PC-9 (cell line): ENCODE data around the gene CDK5. TPM values are rescaled to one million over a fixed set of nuclear protein-coding genes. Genes with fewer than 3 reads are reported as not detected.

Experiments used
- Bru-seq: library from RNA; stranded (reverse); fragments of 400-500 nt; gene quantifications from one replicate; lab custom pipeline; 2021; lab: Mats Ljungman, UMichigan
- BruChase-seq, 2 experiments: library from RNA; stranded (reverse); fragments of 400-500 nt; gene quantifications; one replicate each; lab custom pipeline; 2021; lab: Mats Ljungman, UMichigan
- BruUV-seq: library from RNA; stranded (reverse); fragments of 400-500 nt; replicated peaks from 2 replicates; lab custom pipeline; 2021; lab: Mats Ljungman, UMichigan
- CTCF ChIA-PET: fragments of 300-600 bp; sonication (Branson Sonifier 250); formaldehyde crosslinking; loops from one replicate; lab custom pipeline; 2022; ENCODE audit warnings: antibody characterized with exemption; lab: Charles Lee
- POLR2A ChIA-PET: fragments of 300-600 bp; sonication (Branson Sonifier 250); formaldehyde crosslinking; loops from one replicate; lab custom pipeline; 2022; ENCODE audit warnings: antibody characterized with exemption; ENCODE audit not compliant: unreplicated experiment; lab: Charles Lee
- DNase-seq, 2 experiments: peaks; one replicate each; pipeline versions ENCODE4 v3.0.0 to v3.0.0-alpha.2; 2015 to 2022; ENCODE audit warnings: mixed read lengths in 1 of 2
- H2AFZ ChIP-seq: fragments of 200-600 bp; sonication (generic); 2 replicates; pipeline ENCODE4 v1.8.1; 2017; ENCODE audit warnings: antibody characterized with exemption
- H3F3A ChIP-seq: fragments of 200-600 bp; sonication (generic); 2 replicates; pipeline ENCODE4 v1.8.1; 2017; ENCODE audit warnings: antibody characterized with exemption, mild to moderate bottlenecking, low read depth; ENCODE audit not compliant: insufficient read depth
- H3K27ac ChIP-seq: fragments of 200-600 bp; sonication (generic); 2 replicates; pipeline ENCODE4 v1.6.1; 2016; ENCODE audit warnings: mixed run types
- H3K27me3 ChIP-seq: fragments of 200-600 bp; sonication (generic); 2 replicates; pipeline ENCODE4 v1.6.1; 2016; ENCODE audit warnings: low read depth, mixed run types; ENCODE audit not compliant: insufficient read depth
- H3K36me3 ChIP-seq: fragments of 200-600 bp; sonication (generic); 2 replicates; pipeline ENCODE4 v1.6.1; 2016; ENCODE audit warnings: low read depth, mixed run types
- H3K4me1 ChIP-seq: fragments of 200-600 bp; sonication (generic); replicated peaks from 2 replicates; pipeline ENCODE4 v1.6.1; 2016; ENCODE audit warnings: mixed run types; ENCODE audit not compliant: insufficient read depth
- H3K4me2 ChIP-seq: fragments of 200-600 bp; sonication (generic); 2 replicates; pipeline ENCODE4 v1.6.1; 2017; ENCODE audit warnings: mixed run types
- H3K4me3 ChIP-seq: fragments of 200-600 bp; sonication (generic); 2 replicates; pipeline ENCODE4 v1.6.1; 2016; ENCODE audit warnings: mixed run types
- H3K79me2 ChIP-seq: fragments of 200-600 bp; sonication (generic); 2 replicates; pipeline ENCODE4 v1.6.1; 2017; ENCODE audit warnings: low read depth, mixed run types
- H3K9me2 ChIP-seq: fragments of 200-600 bp; sonication (generic); 2 replicates; pipeline ENCODE4 v1.8.1; 2017; ENCODE audit warnings: mild to moderate bottlenecking; ENCODE audit not compliant: insufficient read depth
- H3K9me3 ChIP-seq: fragments of 200-600 bp; sonication (generic); 2 replicates; pipeline ENCODE4 v1.8.1; 2016; ENCODE audit warnings: low read depth; ENCODE audit not compliant: insufficient read depth
- H4K20me1 ChIP-seq: fragments of 200-600 bp; sonication (generic); 2 replicates; pipeline ENCODE4 v1.8.1; 2017; ENCODE audit not compliant: insufficient read depth
- CTCF ChIP-seq: fragments of 200-600 bp; sonication (generic); conservative IDR thresholded peaks from 2 replicates; pipeline ENCODE4 v1.6.1; 2017; ENCODE audit warnings: mixed run types, antibody characterized with exemption, mild to moderate bottlenecking, moderate library complexity
- EZH2 ChIP-seq: fragments of 200-600 bp; sonication (generic); IDR thresholded peaks from 2 replicates; pipeline ENCODE4 v1.8.0; 2017; ENCODE audit warnings: antibody characterized with exemption, low read depth
- intact Hi-C: fragments of 100-400 bp; cut with micrococcal nuclease; formaldehyde crosslinking; loops from one replicate; pipeline ENCODE4 v1.10.0; 2022; ENCODE audit not compliant: unreplicated experiment
- long read RNA-seq: library from polyadenylated mRNA; stranded (forward); transcript quantifications from one replicate; pipeline ENCODE4 v2.0.0, GENCODE V29; 2022
- total RNA-seq: library from RNA; stranded (reverse); gene quantifications from 2 replicates; pipeline ENCODE4 v1.2.3, GENCODE V29; 2021

CDK5 gene
- 45.7 and 58.4 TPM in 2 replicates for total RNA-seq
- percentile 47 among the genes with signal in this experiment for Bru-seq, nascent RNA
- BruChase-seq, experiment 1, labeled RNA remaining after a 2-hour chase: percentile 59 among the genes with signal in this experiment
- percentile 66 among the genes with signal in this experiment for BruChase-seq, experiment 2, labeled RNA remaining after a 6-hour chase
- long read RNA-seq, transcript CDK5-204 (12 exons, 1,758 nt): major isoform, 69 of 78 reads
- long read RNA-seq, partial matches to known transcripts: 0 of 78 reads
- long read RNA-seq, other reads (novel, unspliced or antisense): 7 of 78 reads

- peak within 1 kb of the TSS; percentile 41 for H3K27ac ChIP-seq
- peak within 1 kb of the TSS; percentile 88 for H2AFZ ChIP-seq
- no peaks in the 10 kb centered on the region; the same call in 1 of the 2 replicates for H4K20me1 ChIP-seq
- no peaks in the 10 kb centered on the region for H3K36me3 ChIP-seq
- H3F3A ChIP-seq: peaks cover 41% of the 10 kb centered on the region; the same call in 1 of the 2 replicates
- H3K4me3 ChIP-seq: peak within 1 kb of the TSS; percentile 82
- H3K9me2 ChIP-seq: no peaks in the 10 kb centered on the region
- TF ChIP-seq EZH2: no peak
- TF ChIP-seq CTCF: no peak
- ChIA-PET CTCF (no interaction called here), POLR2A (interaction anchor here (1.0 kb wide), 1 partner anchor 29 kb away, joined by 3 read pairs; the partner anchor contains the start of gene ABCB8)
- no peaks in the 10 kb centered on the region for H3K27me3 ChIP-seq
- no TSS peak for BruUV-seq
- H3K4me2 ChIP-seq: peak within 1 kb of the TSS; percentile 98
- no peak for DNase-seq
- intact Hi-C loops: no loop called here
- peaks cover 38% of the 10 kb centered on the region for H3K4me1 ChIP-seq
- H3K79me2 ChIP-seq: peaks cover 27% of the 10 kb centered on the region
- H3K9me3 ChIP-seq: no peaks in the 10 kb centered on the region
Observed at GRCh38 chr7:151057506-151057988, at the start of gene CDK5. TSS of gene CDK5 (minus strand) at chr7:151057897. CDS start at chr7:151057848, 49 bp downstream.

GRCh38 chr7:151104411-151105235, 46.9 kb upstream of the CDK5 start:
- Histone ChIP-seq H3K27me3 (no peaks in the 10 kb centered on the region), H3K27ac (no peak overlapping the region), H3K4me3 (no peak overlapping the region), H3K79me2 (peaks cover 16% of the 10 kb centered on the region; the same call in 1 of the 2 replicates), H3K9me2 (no peaks in the 10 kb centered on the region), H3K36me3 (0 out of 2 replicates have a peak, but pooled peaks cover 5% of the 10 kb centered on the region), H3K4me2 (no peak overlapping the region), H3K4me1 (no peaks in the 10 kb centered on the region), H2AFZ (no peak overlapping the region), H4K20me1 (peaks cover 52% of the 10 kb centered on the region), H3K9me3 (no peaks in the 10 kb centered on the region), H3F3A (peaks cover 2% of the 10 kb centered on the region; the same call in 1 of the 2 replicates)
- DNase-seq: no peak
- BruUV-seq: no TSS peak
- intact Hi-C loops: no loop called here
- no peak for TF ChIP-seq CTCF
- no peak for TF ChIP-seq EZH2
- ChIA-PET POLR2A (interaction anchor here (0.6 to 0.7 kb wide), 2 partner anchors 71 to 93 kb away, joined by 3 to 27 read pairs; no protein-coding TSS in a partner anchor), CTCF (no interaction called here)

DNA sequence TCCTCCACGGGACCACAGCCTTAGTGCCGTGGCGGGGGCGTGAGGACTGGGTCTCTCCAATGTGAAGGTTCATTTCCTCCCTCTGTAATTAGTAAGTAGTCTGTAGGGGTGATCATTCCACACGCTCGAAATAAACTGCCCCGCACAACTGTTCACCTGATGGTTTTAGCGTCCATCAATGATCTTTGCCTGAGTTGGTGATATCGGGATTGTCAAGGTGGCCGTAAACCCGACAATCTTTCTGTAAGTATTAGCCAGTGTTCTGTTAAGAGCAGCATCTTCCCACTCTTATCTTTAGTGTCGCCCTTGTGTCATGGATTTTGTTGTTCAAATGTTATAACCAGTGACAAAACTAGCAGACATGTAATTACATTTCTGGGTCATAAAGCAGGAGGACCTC, 46.3 kb upstream of the CDK5 start:
- Histone ChIP-seq H3K4me2 (no peak overlapping the region), H3K4me3 (no peak overlapping the region), H3F3A (no peaks in the 10 kb centered on the region), H2AFZ (no peak overlapping the region), H3K27me3 (no peaks in the 10 kb centered on the region), H3K36me3 (0 out of 2 replicates have a peak, but pooled peaks cover 5% of the 10 kb centered on the region), H3K4me1 (no peaks in the 10 kb centered on the region), H3K9me3 (no peaks in the 10 kb centered on the region), H3K9me2 (no peaks in the 10 kb centered on the region), H3K79me2 (peaks cover 20% of the 10 kb centered on the region; the same call in 1 of the 2 replicates), H3K27ac (no peak overlapping the region), H4K20me1 (peaks cover 55% of the 10 kb centered on the region)
- ChIA-PET POLR2A (no interaction called here), CTCF (no interaction called here)
- intact Hi-C loops: no loop called here
- BruUV-seq: no TSS peak
- DNase-seq: no peak
- TF ChIP-seq EZH2 (no peak), CTCF (no peak)
